A549 treated with CpdA at 1 μM for 4 hours (cell line): Measurements from ENCODE around the gene MMP27. TPM values are rescaled to one million over a fixed set of nuclear protein-coding genes. Genes with fewer than 3 reads are reported as not detected.

Experiments used
- total RNA-seq: library from RNA; stranded (reverse); fragments of 200-300 nt; extraction: Qiagen RNA extraction; gene quantifications from 5 replicates; pipeline ENCODE4 v1.2.3, GENCODE V29; 2022; ENCODE audit warnings: low read depth

The MMP27 gene, protein sequence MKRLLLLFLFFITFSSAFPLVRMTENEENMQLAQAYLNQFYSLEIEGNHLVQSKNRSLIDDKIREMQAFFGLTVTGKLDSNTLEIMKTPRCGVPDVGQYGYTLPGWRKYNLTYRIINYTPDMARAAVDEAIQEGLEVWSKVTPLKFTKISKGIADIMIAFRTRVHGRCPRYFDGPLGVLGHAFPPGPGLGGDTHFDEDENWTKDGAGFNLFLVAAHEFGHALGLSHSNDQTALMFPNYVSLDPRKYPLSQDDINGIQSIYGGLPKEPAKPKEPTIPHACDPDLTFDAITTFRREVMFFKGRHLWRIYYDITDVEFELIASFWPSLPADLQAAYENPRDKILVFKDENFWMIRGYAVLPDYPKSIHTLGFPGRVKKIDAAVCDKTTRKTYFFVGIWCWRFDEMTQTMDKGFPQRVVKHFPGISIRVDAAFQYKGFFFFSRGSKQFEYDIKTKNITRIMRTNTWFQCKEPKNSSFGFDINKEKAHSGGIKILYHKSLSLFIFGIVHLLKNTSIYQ
- total RNA-seq, result not detected in 5 replicates

DNA sequence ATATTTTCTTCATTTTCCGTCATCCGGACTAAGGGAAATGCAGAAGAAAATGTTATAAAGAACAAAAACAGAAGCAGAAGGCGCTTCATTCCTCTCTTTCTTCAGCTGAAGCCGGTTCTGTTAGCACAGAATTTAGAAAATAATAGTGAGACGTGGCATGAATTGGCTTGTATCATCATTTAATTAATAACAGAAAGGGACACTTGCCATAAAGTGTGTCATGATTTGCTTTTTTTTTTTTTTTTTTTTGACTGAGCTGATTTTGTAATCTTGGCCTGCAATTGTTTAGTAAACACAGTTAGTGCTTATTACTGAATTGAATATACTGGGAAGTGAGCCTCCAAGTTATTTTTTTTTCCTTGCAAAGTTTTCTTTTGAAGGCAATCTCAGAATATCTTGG is at the start of gene MMP27:
TSS of gene MMP27 (minus strand) at position 144 of the 400 bp plus-strand sequence. CDS start at position 89, 55 bp downstream.

DNA sequence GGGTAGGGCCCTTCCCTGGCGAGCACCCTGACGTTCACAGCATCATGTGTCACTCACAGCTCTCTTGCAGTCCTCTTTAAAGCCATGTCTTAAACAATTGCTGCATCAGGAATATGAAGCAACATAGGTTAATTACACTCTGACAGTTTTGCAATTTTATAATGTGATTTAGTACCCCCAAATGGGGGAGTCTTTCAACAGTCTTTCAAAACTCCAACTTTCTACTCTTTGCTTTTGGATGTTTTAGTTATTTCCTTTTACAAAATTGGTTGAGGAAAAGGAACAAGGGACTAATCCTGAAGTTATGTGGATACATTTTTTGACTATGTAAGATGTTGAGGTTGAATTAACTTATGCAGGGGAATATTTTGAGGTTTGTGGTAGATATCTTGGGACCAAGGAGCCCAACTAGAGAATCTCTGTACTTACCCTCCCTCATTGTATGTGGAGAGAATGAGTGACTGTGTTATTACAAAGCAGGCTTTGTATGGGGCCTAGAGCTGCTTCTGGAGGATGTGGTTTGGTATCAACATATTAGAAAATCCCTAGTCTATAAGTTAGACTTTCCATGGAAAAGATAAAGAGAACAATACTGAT is 19.4 kb upstream of the MMP27 start, which contains the start of gene MMP8:
TSS of gene MMP8 (minus strand) at position 51 of the 597 bp plus-strand sequence. CDS start 99 bp downstream, outside the sequence.

Other genes with a start within 250 kb of the MMP27 start
- 22.4 to 37.3 TPM (median 27.0 TPM) in 5 replicates for gene MMP7, start 175.0 kb downstream of the MMP27 start, total RNA-seq
- gene MMP20, start 80.4 kb downstream of the MMP27 start, total RNA-seq, result not detected in 5 replicates
- not detected in 5 replicates for gene MMP8, start 19.2 kb upstream of the MMP27 start, total RNA-seq
- 0.86 to 2.0 TPM (median 1.1 TPM) in 5 replicates for gene MMP10, start 74.9 kb upstream of the MMP27 start, total RNA-seq
- 0.96 to 1.7 TPM (median 1.2 TPM) in 5 replicates for gene MMP1, start 92.4 kb upstream of the MMP27 start, total RNA-seq
- 0.05 to 0.24 TPM (median 0.07 TPM) in 3 of 5 replicates, not detected in the others for gene MMP3, start 137.8 kb upstream of the MMP27 start, total RNA-seq
- 0.02 to 0.09 TPM in 2 of 5 replicates, not detected in the others for gene MMP12, start 169.2 kb upstream of the MMP27 start, total RNA-seq
- 0.06 TPM in 1 of 5 replicates, not detected in the others for gene MMP13, start 250.0 kb upstream of the MMP27 start, total RNA-seq